Esophagus muscularis mucosa (tissue), 4 donors: ENCODE data around the gene NEUROD2. TPM values are rescaled to one million over a fixed set of nuclear protein-coding genes. Genes with fewer than 3 reads are reported as not detected.

Experiments used
- DNase-seq: peaks from one replicate; pipeline ENCODE4 v3.0.0-alpha.2; 2017; ENCODE audit errors: extremely low spot score
- H3K27ac ChIP-seq, 4 donors: fragments of 200-600 bp; sonication (generic); replicated peaks in 1 of 4; 1 replicate in 3 of 4; 2 replicates in 1 of 4; pipeline ENCODE4 v1.5.1; 2016 to 2019; ENCODE audit warnings: mild to moderate bottlenecking in 1 of 4
- H3K27me3 ChIP-seq, 4 donors: fragments of 200-600 bp; sonication (generic); one replicate each; pipeline versions ENCODE4 v1.5.1 to v1.6.0; 2016 to 2019
- H3K36me3 ChIP-seq, 4 donors: fragments of 200-600 bp; sonication (generic); one replicate each; pipeline ENCODE4 v1.5.1; 2016 to 2019
- H3K4me1 ChIP-seq, 4 donors: fragments of 200-600 bp; sonication (generic); one replicate each; pipeline ENCODE4 v1.5.1; 2016 to 2019
- H3K4me3 ChIP-seq, 4 donors: fragments of 200-600 bp; sonication (generic); 1 replicate in 2 of 4; 2 replicates in 2 of 4; pipeline ENCODE4 v1.5.1; 2016 to 2019; ENCODE audit warnings: mild to moderate bottlenecking in 4 of 4, moderate library complexity in 1 of 4
- H3K9me3 ChIP-seq, 4 donors: fragments of 200-600 bp; sonication (generic); 1 replicate in 3 of 4; 2 replicates in 1 of 4; pipeline ENCODE4 v1.5.1; 2016 to 2019
- CTCF ChIP-seq, 3 experiments: fragments of 200-600 bp in 2 of 3; fragments of 450-650 bp in 1 of 3; sonication (generic) in 2 of 3; IDR thresholded peaks; one replicate each; pipeline ENCODE4 v1.5.1; 2017 to 2019; ENCODE audit warnings: antibody characterized with exemption in 3 of 3, mild to moderate bottlenecking in 2 of 3, moderate library complexity in 1 of 3
- EP300 ChIP-seq: sonication (generic); formaldehyde crosslinking; IDR thresholded peaks from one replicate; pipeline ENCODE4 v1.6.1; 2017; ENCODE audit warnings: antibody characterized with exemption
- POLR2A ChIP-seq: fragments of 450-650 bp; IDR thresholded peaks from one replicate; pipeline ENCODE4 v1.6.1; 2017; ENCODE audit warnings: antibody characterized with exemption, moderate library complexity, mild to moderate bottlenecking, low read depth
- POLR2AphosphoS5 ChIP-seq, 2 donors: sonication (generic); formaldehyde crosslinking; IDR thresholded peaks; one replicate each; pipeline ENCODE4 v1.6.1; 2017; ENCODE audit warnings: antibody characterized with exemption in 2 of 2
- WGBS: methylation state at CpG from one replicate; pipeline ENCODE4 v1.1.5; 2018; 5-methylcytosine and 5-hydroxymethylcytosine counted together
- intact Hi-C: fragments of 100-400 bp; cut with DNase I; formaldehyde crosslinking; loops from one replicate; pipeline ENCODE4 v1.15.1; 2023
- total RNA-seq, 4 donors: library from RNA; depleted of rRNA; stranded (reverse); fragments of >200 nt; gene quantifications; one replicate each; pipeline versions ENCODE4 v1.1.0 to v1.2.1, GENCODE V29; 2016

The NEUROD2 gene
- total RNA-seq, 4 donors from 2014 or later: not detected

GRCh38 chr17:39614545-39615157 is 6.9 kb upstream of the NEUROD2 start:
- TF ChIP-seq EP300 (no peak), CTCF (IDR thresholded peaks at IDR 0.05) (no peak), POLR2A (no peak), POLR2AphosphoS5 (IDR thresholded peaks at IDR 0.05) (no peak)
- Histone ChIP-seq H3K9me3 (no peaks in the 10 kb centered on the region), H3K4me3 (no peak overlapping the region), H3K27me3 (peaks cover 0 to 75% (median 2%) of the 10 kb centered on the region in 4 donors), H3K27ac (no peak overlapping the region), H3K4me1 (peaks cover 0 to 21% (median 16%) of the 10 kb centered on the region in 4 donors), H3K36me3 (no peaks in the 10 kb centered on the region)
- WGBS: 88% methylated on average over 3 of the region's 3 CpGs
- intact Hi-C loops: no loop called here
- DNase-seq: no peak

GRCh38 chr17:39612935-39613464 is 5.3 kb upstream of the NEUROD2 start:
- H3K4me1 ChIP-seq: peaks cover 0 to 16% (median 11%) of the 10 kb centered on the region in 4 donors
- no peak for DNase-seq
- H3K27me3 ChIP-seq: peaks cover 0 to 91% (median 10%) of the 10 kb centered on the region in 4 donors
- 77% methylated on average over 7 of the region's 7 CpGs for WGBS
- H3K27ac ChIP-seq: no peak overlapping the region
- no peaks in the 10 kb centered on the region for H3K36me3 ChIP-seq
- intact Hi-C loops: no loop called here
- TF ChIP-seq POLR2A: no peak
- TF ChIP-seq EP300: no peak
- TF ChIP-seq POLR2AphosphoS5 (IDR thresholded peaks at IDR 0.05): no peak
- TF ChIP-seq CTCF (IDR thresholded peaks at IDR 0.05): no peak
- H3K4me3 ChIP-seq: no peak overlapping the region
- H3K9me3 ChIP-seq: no peaks in the 10 kb centered on the region

- H3K27ac ChIP-seq: no peak overlapping the region
- intact Hi-C loops: no loop called here
- DNase-seq: no peak
- no peaks in the 10 kb centered on the region for H3K36me3 ChIP-seq
- 57% methylated on average over 13 of the region's 22 CpGs for WGBS
- H3K9me3 ChIP-seq: no peaks in the 10 kb centered on the region
- TF ChIP-seq POLR2AphosphoS5 (IDR thresholded peaks at IDR 0.05) (no peak), EP300 (no peak), POLR2A (no peak), CTCF (IDR thresholded peaks at IDR 0.05) (no peak)
- peaks cover 5 to 16% (median 13%) of the 10 kb centered on the region in 4 donors for H3K4me1 ChIP-seq
- H3K4me3 ChIP-seq: no peak overlapping the region
- H3K27me3 ChIP-seq: peaks cover 0 to 97% (median 16%) of the 10 kb centered on the region in 4 donors
These were observed 4.7 kb upstream of the NEUROD2 start for GRCh38 chr17:39612291-39612894.

- no peak for TF ChIP-seq POLR2A
- TF ChIP-seq POLR2AphosphoS5 (IDR thresholded peaks at IDR 0.05): no peak
- TF ChIP-seq CTCF (IDR thresholded peaks at IDR 0.05): no peak
- TF ChIP-seq EP300: no peak
- Histone ChIP-seq H3K36me3 (no peaks in the 10 kb centered on the region), H3K27ac (no peak overlapping the region), H3K27me3 (peaks cover 0 to 98% (median 25%) of the 10 kb centered on the region in 4 donors), H3K4me1 (peaks cover 13 to 20% (median 17%) of the 10 kb centered on the region in 4 donors), H3K9me3 (no peaks in the 10 kb centered on the region), H3K4me3 (no peak overlapping the region)
- no peak for DNase-seq
- intact Hi-C loops: no loop called here
- 89% methylated on average over 9 of the region's 9 CpGs for WGBS
These were observed 3.8 kb upstream of the NEUROD2 start for GRCh38 chr17:39611401-39612112.
